Testis (tissue), 2 donors: Measurements from ENCODE around the gene NLRP4.

Experiments used
- CTCF ChIP-seq, 3 experiments: fragments of 450-650 bp in 2 of 3; fragments of 200-600 bp in 1 of 3; sonication (generic) in 1 of 3; IDR thresholded peaks; one replicate each; pipeline ENCODE4 v1.5.1; 2016 to 2019; ENCODE audit warnings: antibody characterized with exemption in 3 of 3, mild to moderate bottlenecking in 2 of 3, moderate library complexity in 1 of 3
- POLR2A ChIP-seq: fragments of 450-650 bp; IDR thresholded peaks from one replicate; pipeline ENCODE4 v1.6.1; 2017; ENCODE audit warnings: antibody characterized with exemption, mild to moderate bottlenecking, moderate library complexity

DNA sequence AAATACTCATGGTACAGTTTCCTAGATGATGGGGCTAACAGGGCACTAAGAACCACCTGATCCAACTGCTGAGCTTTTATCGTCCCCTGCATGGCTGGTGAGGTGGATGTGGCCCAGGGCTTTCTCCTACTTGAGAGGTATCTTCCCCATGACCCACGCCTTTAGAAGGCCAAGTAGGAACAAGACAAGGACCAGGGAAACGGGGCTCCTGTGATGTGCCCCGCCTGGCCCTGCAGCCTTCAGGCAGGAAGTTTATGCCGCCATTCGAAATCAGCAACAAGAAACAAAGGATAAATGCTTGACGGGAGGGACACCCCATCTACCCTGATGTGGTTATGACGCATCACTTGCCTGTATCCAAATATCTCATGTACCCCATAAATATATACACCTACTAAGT, 91.7 kb downstream of the NLRP4 start:
- TF ChIP-seq CTCF (IDR thresholded peaks at IDR 0.05) (no peak), POLR2A (no peak)
